Measurements from ENCODE around the gene SETD6.

SETD6 gene

GRCh38 chr16:58537124-58537906 is 22.0 kb downstream of the SETD6 start:
- Histone ChIP-seq H4K8ac (ENCODE audit: low read depth, low read length) (no peak overlapping the region), H3K4me2 (ENCODE audit: insufficient read depth, low read length, poor library complexity, severe bottlenecking) (no peak overlapping the region), H2BK5ac (ENCODE audit: low read length) (no peak overlapping the region), H3K4ac (ENCODE audit: low read length) (no peak overlapping the region), H3K9me3 (replicated peaks in 1 of 2; ENCODE audit: control insufficient read depth in 2 of 2, insufficient read depth in 1 of 2, low read depth in 1 of 2, low read length in 2 of 2) (no peaks in the 10 kb centered on the region), H2AFZ (ENCODE audit: low read length) (no peak overlapping the region), H2BK120ac (ENCODE audit: low read depth, low read length) (no peak overlapping the region), H4K91ac (ENCODE audit: low read depth, low read length, poor library complexity) (no peak overlapping the region), H2BK12ac (ENCODE audit: low read length) (no peak overlapping the region), H3K79me1 (ENCODE audit: low read depth, low read length) (peaks cover 2% of the 10 kb centered on the region), H2AK5ac (ENCODE audit: low read depth, low read length) (no peak overlapping the region), H2BK15ac (ENCODE audit: low read length) (no peak overlapping the region), H3K14ac (ENCODE audit: low read length) (no peak overlapping the region), H3K27me3 (ENCODE audit: control insufficient read depth in 3 of 3, insufficient read depth in 3 of 3, low read depth in 1 of 3, low read length in 3 of 3) (no peaks in the 10 kb centered on the region), H3K18ac (ENCODE audit: low read length) (no peak overlapping the region), H3K4me3 (ENCODE audit: low read length in 2 of 2) (no peak overlapping the region), H3K36me3 (replicated peaks in 1 of 2; ENCODE audit: control insufficient read depth in 2 of 2, insufficient read depth in 2 of 2, low read length in 2 of 2) (peaks cover 47 to 98% of the 10 kb centered on the region in 2 donors), H3K23ac (ENCODE audit: low read depth, low read length, poor library complexity) (no peak overlapping the region), H3K27ac (replicated peaks; ENCODE audit: low read length) (no peak overlapping the region), H3K9ac (ENCODE audit: low read depth, low read length, poor library complexity) (no peak overlapping the region), H3K4me1 (ENCODE audit: control insufficient read depth in 2 of 2, insufficient read depth in 1 of 2, low read depth in 1 of 2, low read length in 2 of 2) (no peaks in the 10 kb centered on the region)
- no peak for DNase-seq (ENCODE audit: low spot score)
- no CpG with 5 or more reads among the region's 10 CpGs for whole genome bisulfite sequencing, 2 donors (ENCODE audit: extremely low coverage in 2 of 2, insufficient read length in 2 of 2, insufficient replicate concordance in 1 of 2)

DNA sequence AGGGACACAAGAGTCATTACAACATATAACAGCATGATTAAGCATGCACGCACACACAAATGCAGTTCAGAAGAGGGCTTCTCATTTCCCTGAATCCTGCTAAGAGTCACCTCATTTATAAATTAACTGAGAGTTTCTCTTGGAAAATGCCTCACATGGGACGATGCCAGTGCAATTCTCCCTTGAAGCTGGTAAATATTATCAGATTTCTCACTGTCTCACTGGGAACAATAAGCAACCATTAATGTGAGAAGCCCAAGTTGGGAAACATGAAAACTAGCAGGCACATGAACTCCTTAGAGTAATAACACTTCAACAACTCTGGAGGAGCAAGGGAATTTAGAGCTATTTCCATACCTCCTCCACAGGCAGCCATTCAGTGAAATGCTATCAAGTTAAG is 26.4 kb downstream of the SETD6 start:
- WGBS, 2 donors (ENCODE audit: extremely low coverage in 2 of 2, insufficient read length in 2 of 2, insufficient replicate concordance in 1 of 2): no CpG with 5 or more reads among the region's 2 CpGs
- H2BK15ac ChIP-seq (ENCODE audit: low read length): no peak overlapping the region
- no peaks in the 10 kb centered on the region for H3K9me3 ChIP-seq (replicated peaks in 1 of 2; ENCODE audit: control insufficient read depth in 2 of 2, insufficient read depth in 1 of 2, low read depth in 1 of 2, low read length in 2 of 2)
- no peak overlapping the region for H3K4ac ChIP-seq (ENCODE audit: low read length)
- no peak overlapping the region for H4K91ac ChIP-seq (ENCODE audit: low read depth, low read length, poor library complexity)
- peaks cover 1% of the 10 kb centered on the region for H3K79me1 ChIP-seq (ENCODE audit: low read depth, low read length)
- no peaks in the 10 kb centered on the region for H3K4me1 ChIP-seq (ENCODE audit: control insufficient read depth in 2 of 2, insufficient read depth in 1 of 2, low read depth in 1 of 2, low read length in 2 of 2)
- no peak overlapping the region for H3K27ac ChIP-seq (replicated peaks; ENCODE audit: low read length)
- no peak overlapping the region for H2BK12ac ChIP-seq (ENCODE audit: low read length)
- no peak overlapping the region for H2BK5ac ChIP-seq (ENCODE audit: low read length)
- H3K23ac ChIP-seq (ENCODE audit: low read depth, low read length, poor library complexity): no peak overlapping the region
- no peaks in the 10 kb centered on the region for H3K27me3 ChIP-seq (ENCODE audit: control insufficient read depth in 3 of 3, insufficient read depth in 3 of 3, low read depth in 1 of 3, low read length in 3 of 3)
- peaks cover 52 to 100% of the 10 kb centered on the region in 2 donors for H3K36me3 ChIP-seq (replicated peaks in 1 of 2; ENCODE audit: control insufficient read depth in 2 of 2, insufficient read depth in 2 of 2, low read length in 2 of 2)
- H2BK120ac ChIP-seq (ENCODE audit: low read depth, low read length): no peak overlapping the region
- DNase-seq (ENCODE audit: low spot score): no peak
- no peak overlapping the region for H3K4me3 ChIP-seq (ENCODE audit: low read length in 2 of 2)
- no peak overlapping the region for H2AFZ ChIP-seq (ENCODE audit: low read length)
- H2AK5ac ChIP-seq (ENCODE audit: low read depth, low read length): no peak overlapping the region
- no peak overlapping the region for H3K9ac ChIP-seq (ENCODE audit: low read depth, low read length, poor library complexity)
- H3K18ac ChIP-seq (ENCODE audit: low read length): no peak overlapping the region
- no peak overlapping the region for H3K14ac ChIP-seq (ENCODE audit: low read length)
- no peak overlapping the region for H3K4me2 ChIP-seq (ENCODE audit: insufficient read depth, low read length, poor library complexity, severe bottlenecking)
- no peak overlapping the region for H4K8ac ChIP-seq (ENCODE audit: low read depth, low read length)

DNA sequence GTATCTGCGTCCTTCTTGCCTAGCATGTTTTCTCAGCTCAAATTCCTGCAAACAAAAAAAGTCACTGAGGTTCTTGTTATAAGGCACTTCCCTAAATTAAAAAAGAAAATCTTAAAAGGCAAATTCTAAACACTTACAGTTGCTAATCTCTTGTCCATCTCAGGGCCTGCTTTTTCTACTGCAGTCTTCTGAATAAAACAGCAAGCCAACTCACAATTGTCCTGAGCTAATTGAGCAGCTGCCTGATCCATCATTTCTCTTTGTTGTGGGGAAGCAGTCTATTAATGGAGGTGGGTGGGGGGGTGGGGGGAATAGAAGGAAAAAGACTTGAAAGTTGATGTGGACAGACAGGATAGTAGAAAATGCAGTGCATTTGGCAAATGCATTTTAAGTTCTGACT is 27.0 kb downstream of the SETD6 start:
- Histone ChIP-seq H2BK12ac (ENCODE audit: low read length) (no peak overlapping the region), H2BK15ac (ENCODE audit: low read length) (no peak overlapping the region), H3K4me3 (ENCODE audit: low read length in 2 of 2) (no peak overlapping the region), H2BK5ac (ENCODE audit: low read length) (no peak overlapping the region), H3K4me2 (ENCODE audit: insufficient read depth, low read length, poor library complexity, severe bottlenecking) (no peak overlapping the region), H3K9ac (ENCODE audit: low read depth, low read length, poor library complexity) (no peak overlapping the region), H2AK5ac (ENCODE audit: low read depth, low read length) (no peak overlapping the region), H4K8ac (ENCODE audit: low read depth, low read length) (no peak overlapping the region), H3K79me1 (ENCODE audit: low read depth, low read length) (peaks cover 1% of the 10 kb centered on the region), H3K9me3 (replicated peaks in 1 of 2; ENCODE audit: control insufficient read depth in 2 of 2, insufficient read depth in 1 of 2, low read depth in 1 of 2, low read length in 2 of 2) (no peaks in the 10 kb centered on the region), H2AFZ (ENCODE audit: low read length) (no peak overlapping the region), H3K23ac (ENCODE audit: low read depth, low read length, poor library complexity) (no peak overlapping the region), H3K27me3 (ENCODE audit: control insufficient read depth in 3 of 3, insufficient read depth in 3 of 3, low read depth in 1 of 3, low read length in 3 of 3) (no peaks in the 10 kb centered on the region), H3K14ac (ENCODE audit: low read length) (no peak overlapping the region), H3K18ac (ENCODE audit: low read length) (no peak overlapping the region), H4K91ac (ENCODE audit: low read depth, low read length, poor library complexity) (no peak overlapping the region), H3K4ac (ENCODE audit: low read length) (no peak overlapping the region), H3K4me1 (ENCODE audit: control insufficient read depth in 2 of 2, insufficient read depth in 1 of 2, low read depth in 1 of 2, low read length in 2 of 2) (no peaks in the 10 kb centered on the region), H2BK120ac (ENCODE audit: low read depth, low read length) (no peak overlapping the region), H3K36me3 (replicated peaks in 1 of 2; ENCODE audit: control insufficient read depth in 2 of 2, insufficient read depth in 2 of 2, low read length in 2 of 2) (peaks cover 46 to 100% of the 10 kb centered on the region in 2 donors), H3K27ac (replicated peaks; ENCODE audit: low read length) (no peak overlapping the region)
- DNase-seq (ENCODE audit: low spot score): no peak
- no CpG with 5 or more reads among the region's 1 CpG for WGBS, 2 donors (ENCODE audit: extremely low coverage in 2 of 2, insufficient read length in 2 of 2, insufficient replicate concordance in 1 of 2)

- WGBS, 2 donors (ENCODE audit: extremely low coverage in 2 of 2, insufficient read length in 2 of 2, insufficient replicate concordance in 1 of 2): no CpG with 5 or more reads among the region's 8 CpGs
- Histone ChIP-seq H3K23ac (ENCODE audit: low read depth, low read length, poor library complexity) (no peak overlapping the region), H3K9me3 (replicated peaks in 1 of 2; ENCODE audit: control insufficient read depth in 2 of 2, insufficient read depth in 1 of 2, low read depth in 1 of 2, low read length in 2 of 2) (no peaks in the 10 kb centered on the region), H3K4me2 (ENCODE audit: insufficient read depth, low read length, poor library complexity, severe bottlenecking) (no peak overlapping the region), H3K79me1 (ENCODE audit: low read depth, low read length) (peaks cover 1% of the 10 kb centered on the region), H2AK5ac (ENCODE audit: low read depth, low read length) (no peak overlapping the region), H2BK120ac (ENCODE audit: low read depth, low read length) (no peak overlapping the region), H3K27ac (replicated peaks; ENCODE audit: low read length) (no peak overlapping the region), H4K8ac (ENCODE audit: low read depth, low read length) (no peak overlapping the region), H3K36me3 (replicated peaks in 1 of 2; ENCODE audit: control insufficient read depth in 2 of 2, insufficient read depth in 2 of 2, low read length in 2 of 2) (peaks cover 38 to 100% of the 10 kb centered on the region in 2 donors), H3K4me3 (ENCODE audit: low read length in 2 of 2) (no peak overlapping the region), H3K14ac (ENCODE audit: low read length) (no peak overlapping the region), H3K4me1 (ENCODE audit: control insufficient read depth in 2 of 2, insufficient read depth in 1 of 2, low read depth in 1 of 2, low read length in 2 of 2) (no peaks in the 10 kb centered on the region), H2AFZ (ENCODE audit: low read length) (no peak overlapping the region), H3K4ac (ENCODE audit: low read length) (no peak overlapping the region), H3K9ac (ENCODE audit: low read depth, low read length, poor library complexity) (no peak overlapping the region), H2BK5ac (ENCODE audit: low read length) (no peak overlapping the region), H4K91ac (ENCODE audit: low read depth, low read length, poor library complexity) (no peak overlapping the region), H3K27me3 (ENCODE audit: control insufficient read depth in 3 of 3, insufficient read depth in 3 of 3, low read depth in 1 of 3, low read length in 3 of 3) (no peaks in the 10 kb centered on the region), H2BK15ac (ENCODE audit: low read length) (no peak overlapping the region), H3K18ac (ENCODE audit: low read length) (no peak overlapping the region), H2BK12ac (ENCODE audit: low read length) (no peak overlapping the region)
- DNase-seq (ENCODE audit: low spot score): no peak
These were observed 28.4 kb downstream of the SETD6 start for GRCh38 chr16:58543685-58544084.
